Stimulated activated CD4-positive, alpha-beta T cell treated with anti-CD3 and anti-CD28 coated beads, Interleukin-1b, Interleukin-23, amount 100 ng/mL, for 1 hour (primary cell): ENCODE results near the gene CACNA1A.
A peak's percentile ranks its signal among the peaks of the same experiment; 100 is the strongest.

ENCODE experiments used
- DNase-seq, 2 donors: peaks; one replicate each; pipeline ENCODE4 v3.0.0-alpha.2; 2020; ENCODE audit warnings: low read depth in 2 of 2

CACNA1A gene

GRCh38 chr19:13493516-13494310, 12.6 kb downstream of the CACNA1A start:
- DNase-seq = no peak

- DNase-seq = no peak
Observed at GRCh38 chr19:13492128-13492527, 14.2 kb downstream of the CACNA1A start.

GRCh38 chr19:13487985-13488384, 18.3 kb downstream of the CACNA1A start:
- no peak for DNase-seq

GRCh38 chr19:13484166-13484565, 22.1 kb downstream of the CACNA1A start:
- no peak for DNase-seq

- no peak for DNase-seq
Observed at GRCh38 chr19:13483215-13483614, 23.1 kb downstream of the CACNA1A start.

- no peak for DNase-seq
Observed at GRCh38 chr19:13478576-13478975, 27.7 kb downstream of the CACNA1A start.

- no peak for DNase-seq
Observed at GRCh38 chr19:13476071-13476470, 30.2 kb downstream of the CACNA1A start.

GRCh38 chr19:13475044-13475443, 31.2 kb downstream of the CACNA1A start:
- no peak for DNase-seq

- no peak for DNase-seq
Observed at GRCh38 chr19:13466697-13467096, 39.6 kb downstream of the CACNA1A start.

GRCh38 chr19:13463296-13463695, 43.0 kb downstream of the CACNA1A start:
- no peak for DNase-seq

GRCh38 chr19:13461536-13461935, 44.7 kb downstream of the CACNA1A start:
- no peak for DNase-seq

- DNase-seq = no peak
Observed at GRCh38 chr19:13460045-13460444, 46.2 kb downstream of the CACNA1A start.

GRCh38 chr19:13459351-13459750, 46.9 kb downstream of the CACNA1A start:
- DNase-seq = no peak

GRCh38 chr19:13451434-13451995, 54.8 kb downstream of the CACNA1A start:
- DNase-seq = no peak

- no peak for DNase-seq
Observed at GRCh38 chr19:13447978-13448377, 58.3 kb downstream of the CACNA1A start.

- no peak for DNase-seq
Observed at GRCh38 chr19:13441810-13442512, 64.3 kb downstream of the CACNA1A start.

- DNase-seq = no peak
Observed at GRCh38 chr19:13437919-13438618, 68.2 kb downstream of the CACNA1A start.

- no peak for DNase-seq
Observed at GRCh38 chr19:13436352-13436751, 69.9 kb downstream of the CACNA1A start.

GRCh38 chr19:13430790-13431582, 75.3 kb downstream of the CACNA1A start:
- peak; percentile 2 to 6 for DNase-seq

- no peak for DNase-seq
Observed at GRCh38 chr19:13429563-13429962, 76.7 kb downstream of the CACNA1A start.

- no peak for DNase-seq
Observed at GRCh38 chr19:13428352-13428751, 77.9 kb downstream of the CACNA1A start.
